GM19023 (cell line): ENCODE measurements around the gene OR9K2.
"Not testable (repeated sequence)": the region's sequence is repeated elsewhere in the genome, so short reads cannot be mapped to it uniquely, and the experiment has no call there.

Experiments
- ATAC-seq: cut with Tn5 transposase; IDR thresholded peaks from one replicate; pipeline ENCODE4 v1.9.1; 2021; ENCODE audit warnings: mild to moderate bottlenecking, moderate library complexity; ENCODE audit not compliant: unreplicated experiment

The OR9K2 gene

DNA sequence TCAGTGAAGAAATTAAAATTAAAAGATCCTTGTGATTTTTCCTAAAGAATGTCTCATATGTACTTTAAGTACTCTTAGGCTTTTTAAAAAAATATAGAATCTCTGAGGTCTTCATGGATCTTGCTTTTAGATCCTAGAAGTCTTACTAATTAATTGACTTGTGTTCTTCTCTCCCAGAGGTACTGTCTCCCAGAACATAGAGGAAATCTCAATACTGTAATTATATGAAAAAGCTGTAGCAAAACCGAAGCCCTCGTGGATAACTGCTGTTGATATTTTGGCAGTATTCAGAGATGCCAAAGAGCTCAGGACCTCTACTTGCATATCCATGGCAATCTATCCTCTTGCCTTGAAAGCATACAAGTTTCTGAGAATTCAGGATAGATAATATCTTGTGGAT is at the start of gene OR9K2:
Gene OR9K2, plus strand, starts transcription at position 301 of the 400 bp plus-strand sequence. CDS start 3,429 bp downstream, outside the sequence.
- no peak for ATAC-seq

DNA sequence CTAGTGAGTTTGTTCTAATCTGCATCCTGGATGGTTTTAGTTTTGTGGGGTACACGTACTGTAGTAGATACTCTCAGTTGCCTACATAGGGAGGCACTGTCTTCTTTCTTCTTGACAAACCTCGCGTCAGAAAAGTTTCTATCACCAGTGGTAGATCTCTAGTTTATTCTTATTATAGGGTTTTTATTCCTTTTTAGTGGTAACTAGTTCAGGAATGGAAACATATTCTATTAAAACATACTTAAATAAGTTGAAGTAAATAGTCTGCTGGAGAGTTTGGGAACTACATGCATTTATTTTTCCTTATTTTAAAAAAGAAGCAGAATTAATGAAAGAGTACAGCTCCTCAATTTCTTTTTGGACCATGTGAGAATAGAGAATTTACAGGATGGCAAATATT is 33.6 kb upstream of the OR9K2 start:
- no peak for ATAC-seq

DNA sequence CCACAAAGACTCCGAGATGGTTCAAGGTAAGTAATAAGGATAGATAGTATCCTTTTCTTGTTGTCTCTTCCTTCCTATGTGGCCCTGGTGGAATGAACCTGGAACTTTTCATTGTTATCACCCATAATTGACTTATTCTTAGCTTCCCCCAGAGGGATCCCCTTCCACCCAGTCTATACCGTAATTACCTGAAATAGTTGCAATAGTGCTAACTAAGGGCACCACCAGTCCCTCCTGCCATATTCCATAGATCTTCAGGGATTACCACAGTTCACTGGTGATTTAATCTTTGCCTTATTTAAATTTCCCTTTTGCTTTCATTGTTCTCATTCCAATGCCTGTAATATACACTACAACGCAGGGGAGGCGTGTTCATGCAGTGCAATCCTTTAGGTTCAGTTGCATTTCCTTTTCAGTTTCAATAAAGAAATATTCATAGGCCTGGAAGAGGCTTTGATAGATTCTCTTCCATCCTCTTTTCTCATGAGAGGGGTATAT is 13.8 kb upstream of the OR9K2 start:
- no peak for ATAC-seq

- ATAC-seq = no peak
These were observed 10.1 kb upstream of the OR9K2 start for GRCh38 chr12:55116152-55116551.

DNA sequence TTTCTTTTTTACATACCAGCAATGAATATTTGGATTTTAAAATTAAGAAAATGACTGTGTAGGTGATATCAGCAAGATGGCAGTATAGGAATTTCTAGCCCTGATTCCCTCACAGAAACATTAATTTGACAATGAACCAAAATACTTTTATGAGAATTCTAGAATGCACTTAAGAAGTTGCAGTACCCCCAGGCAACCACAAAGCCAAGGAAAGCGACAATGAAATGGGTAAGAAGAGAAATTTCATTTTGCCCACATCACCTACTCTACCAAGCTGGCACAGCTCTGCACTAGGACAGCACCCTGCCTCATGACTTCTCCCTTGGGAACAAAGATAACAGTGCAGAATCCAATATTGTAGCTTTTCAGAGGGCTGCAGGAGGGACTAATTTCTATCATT is 6.6 kb downstream of the OR9K2 start:
- ATAC-seq = no peak

DNA sequence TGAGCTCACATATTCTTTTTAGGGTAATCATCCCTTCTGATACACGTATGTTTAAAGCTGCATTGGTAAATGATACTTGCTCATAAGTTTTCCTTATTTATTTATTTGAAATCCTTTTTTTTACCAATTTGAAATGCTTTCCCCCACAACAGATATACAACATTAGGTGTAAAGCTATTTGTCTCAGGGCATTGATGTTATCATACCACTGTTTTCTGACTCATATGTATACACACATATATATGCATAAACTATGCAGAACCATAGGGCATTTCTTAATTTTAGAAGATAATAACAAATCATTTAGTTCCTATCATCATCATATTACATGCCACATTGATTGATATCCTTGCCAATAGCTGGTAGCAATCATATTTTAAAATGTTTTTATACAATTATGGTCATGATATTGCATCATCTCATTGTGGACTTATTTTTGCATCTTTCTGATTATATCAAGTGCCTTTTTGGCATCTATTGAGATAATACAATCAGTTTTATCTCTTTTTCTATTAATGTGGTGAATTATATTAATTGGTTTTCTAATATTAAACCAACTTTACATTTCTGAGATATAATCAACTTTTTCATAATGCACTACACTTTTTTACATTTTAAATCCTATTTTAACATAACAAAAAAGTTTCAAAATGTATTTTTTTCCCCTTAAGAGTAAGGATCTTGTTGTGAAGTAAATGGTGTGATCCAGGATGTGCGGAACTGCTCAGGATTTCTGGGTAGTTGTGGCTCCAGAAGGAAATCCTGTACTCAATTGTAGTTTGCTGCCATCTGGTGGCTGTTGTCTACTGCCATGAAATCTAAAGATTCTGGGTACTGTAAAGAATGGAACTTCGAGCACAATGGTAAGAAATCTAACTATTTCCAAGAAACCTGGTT is 16.7 kb downstream of the OR9K2 start:
- ATAC-seq = no peak

- ATAC-seq = no peak
These were observed 17.3 kb downstream of the OR9K2 start for GRCh38 chr12:55143566-55143870.

DNA sequence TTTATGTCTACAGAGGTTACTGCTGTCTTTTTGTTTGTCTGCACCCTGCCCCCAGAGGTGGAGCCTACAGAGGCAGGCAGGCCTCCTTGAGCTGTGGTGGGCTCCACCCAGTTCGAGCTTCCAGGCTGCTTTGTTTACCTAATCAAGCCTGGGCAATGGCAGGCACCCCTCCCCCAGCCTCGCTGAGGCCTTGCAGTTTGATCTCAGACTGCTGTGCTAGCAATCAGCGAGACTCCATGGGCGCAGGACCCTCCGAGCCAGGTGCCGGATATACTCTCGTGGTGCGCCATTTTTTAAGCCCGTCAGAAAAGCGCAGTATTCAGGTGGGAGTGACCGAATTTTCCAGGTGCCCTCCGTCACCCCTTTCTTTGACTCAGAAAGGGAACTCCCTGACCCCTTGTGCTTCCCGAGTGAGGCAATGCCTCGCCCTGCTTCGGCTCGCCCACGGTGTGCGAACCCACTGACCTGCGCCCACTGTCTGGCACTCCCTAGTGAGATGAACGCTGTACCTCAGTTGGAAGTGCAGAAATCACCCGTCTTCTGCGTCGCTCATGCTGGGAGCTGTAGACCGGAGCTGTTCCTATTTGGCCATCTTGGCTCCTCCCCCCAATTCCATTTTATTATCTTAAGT is 40.9 kb downstream of the OR9K2 start:
- ATAC-seq = not testable (repeated sequence)

GRCh38 chr12:55171445-55171844 is 45.2 kb downstream of the OR9K2 start:
- no peak for ATAC-seq

GRCh38 chr12:55171846-55172245 is 45.6 kb downstream of the OR9K2 start:
- ATAC-seq = not testable (repeated sequence)

DNA sequence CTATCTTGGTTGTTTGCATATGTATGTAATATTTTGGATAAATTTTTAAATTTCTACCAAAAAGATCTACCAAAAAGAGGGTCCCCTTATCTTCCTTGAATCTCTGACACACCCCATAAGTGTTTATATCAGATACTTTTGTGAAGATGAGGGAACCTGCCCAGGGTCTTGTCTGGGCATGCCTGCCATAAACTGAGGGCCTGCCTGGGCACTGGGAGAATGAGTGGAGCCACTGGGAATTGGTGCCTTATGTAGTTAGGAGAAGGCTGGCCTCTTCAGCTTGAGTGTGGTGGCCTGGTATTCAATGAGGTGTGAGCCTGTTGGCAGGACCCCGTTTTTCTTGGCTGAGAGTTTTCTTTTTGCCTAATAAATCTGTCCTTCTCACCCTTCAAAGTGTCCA is 46.5 kb downstream of the OR9K2 start:
- no peak for ATAC-seq

DNA sequence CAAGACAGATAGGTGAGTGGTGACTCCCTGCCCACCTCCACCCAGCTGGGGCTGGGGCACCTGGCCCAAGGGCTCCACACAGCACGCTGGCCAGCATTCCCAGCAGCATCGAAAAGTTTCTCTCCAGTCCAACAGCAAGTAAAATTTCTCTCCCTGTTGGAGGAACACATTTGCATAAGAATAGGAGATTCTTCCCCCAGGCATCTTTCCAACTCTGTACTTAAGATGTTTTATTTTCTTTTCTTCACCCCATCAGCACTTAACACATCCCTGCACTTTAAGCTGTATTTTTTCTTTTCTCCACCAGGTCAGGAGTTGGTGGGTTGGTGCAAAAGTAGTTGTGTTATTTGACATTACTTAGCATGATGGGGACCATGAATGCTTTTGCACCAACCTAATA is 47.2 kb downstream of the OR9K2 start:
- no peak for ATAC-seq
